ENCODE results near the gene MRPL51. TPM values are rescaled to one million over a fixed set of nuclear protein-coding genes. Genes with fewer than 3 reads are reported as not detected.

The MRPL51 gene
- total RNA-seq, 1 donor from 2014 or later: 114 TPM

DNA sequence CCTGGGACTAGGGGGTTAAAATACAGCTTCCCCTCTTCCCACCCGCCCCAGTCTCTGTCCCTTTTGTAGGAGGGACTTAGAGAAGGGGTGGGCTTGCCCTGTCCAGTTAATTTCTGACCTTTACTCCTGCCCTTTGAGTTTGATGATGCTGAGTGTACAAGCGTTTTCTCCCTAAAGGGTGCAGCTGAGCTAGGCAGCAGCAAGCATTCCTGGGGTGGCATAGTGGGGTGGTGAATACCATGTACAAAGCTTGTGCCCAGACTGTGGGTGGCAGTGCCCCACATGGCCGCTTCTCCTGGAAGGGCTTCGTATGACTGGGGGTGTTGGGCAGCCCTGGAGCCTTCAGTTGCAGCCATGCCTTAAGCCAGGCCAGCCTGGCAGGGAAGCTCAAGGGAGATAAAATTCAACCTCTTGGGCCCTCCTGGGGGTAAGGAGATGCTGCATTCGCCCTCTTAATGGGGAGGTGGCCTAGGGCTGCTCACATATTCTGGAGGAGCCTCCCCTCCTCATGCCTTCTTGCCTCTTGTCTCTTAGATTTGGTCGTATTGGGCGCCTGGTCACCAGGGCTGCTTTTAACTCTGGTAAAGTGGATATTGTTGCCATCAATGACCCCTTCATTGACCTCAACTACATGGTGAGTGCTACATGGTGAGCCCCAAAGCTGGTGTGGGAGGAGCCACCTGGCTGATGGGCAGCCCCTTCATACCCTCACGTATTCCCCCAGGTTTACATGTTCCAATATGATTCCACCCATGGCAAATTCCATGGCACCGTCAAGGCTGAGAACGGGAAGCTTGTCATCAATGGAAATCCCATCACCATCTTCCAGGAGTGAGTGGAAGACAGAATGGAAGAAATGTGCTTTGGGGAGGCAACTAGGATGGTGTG lies 43.1 kb upstream of the MRPL51 start:
- H3K4me1 ChIP-seq: peaks cover 51% of the 10 kb centered on the region

DNA sequence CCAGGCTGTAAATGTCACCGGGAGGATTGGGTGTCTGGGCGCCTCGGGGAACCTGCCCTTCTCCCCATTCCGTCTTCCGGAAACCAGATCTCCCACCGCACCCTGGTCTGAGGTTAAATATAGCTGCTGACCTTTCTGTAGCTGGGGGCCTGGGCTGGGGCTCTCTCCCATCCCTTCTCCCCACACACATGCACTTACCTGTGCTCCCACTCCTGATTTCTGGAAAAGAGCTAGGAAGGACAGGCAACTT lies 42.6 kb upstream of the MRPL51 start:
- intact Hi-C loops (cut with DNase I): no loop called here
- DNase-seq (no peak), ATAC-seq (no peak)
- peak overlapping the region; percentile 94 for H3K27ac ChIP-seq
- peaks cover 52% of the 10 kb centered on the region for H3K36me3 ChIP-seq
- H3K9me3 ChIP-seq: no peaks in the 10 kb centered on the region
- TF ChIP-seq, protein P1, sequence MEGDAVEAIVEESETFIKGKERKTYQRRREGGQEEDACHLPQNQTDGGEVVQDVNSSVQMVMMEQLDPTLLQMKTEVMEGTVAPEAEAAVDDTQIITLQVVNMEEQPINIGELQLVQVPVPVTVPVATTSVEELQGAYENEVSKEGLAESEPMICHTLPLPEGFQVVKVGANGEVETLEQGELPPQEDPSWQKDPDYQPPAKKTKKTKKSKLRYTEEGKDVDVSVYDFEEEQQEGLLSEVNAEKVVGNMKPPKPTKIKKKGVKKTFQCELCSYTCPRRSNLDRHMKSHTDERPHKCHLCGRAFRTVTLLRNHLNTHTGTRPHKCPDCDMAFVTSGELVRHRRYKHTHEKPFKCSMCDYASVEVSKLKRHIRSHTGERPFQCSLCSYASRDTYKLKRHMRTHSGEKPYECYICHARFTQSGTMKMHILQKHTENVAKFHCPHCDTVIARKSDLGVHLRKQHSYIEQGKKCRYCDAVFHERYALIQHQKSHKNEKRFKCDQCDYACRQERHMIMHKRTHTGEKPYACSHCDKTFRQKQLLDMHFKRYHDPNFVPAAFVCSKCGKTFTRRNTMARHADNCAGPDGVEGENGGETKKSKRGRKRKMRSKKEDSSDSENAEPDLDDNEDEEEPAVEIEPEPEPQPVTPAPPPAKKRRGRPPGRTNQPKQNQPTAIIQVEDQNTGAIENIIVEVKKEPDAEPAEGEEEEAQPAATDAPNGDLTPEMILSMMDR (IDR thresholded peaks at IDR 0.05): no peak
- peak overlapping the region; percentile 91 for H3K4me3 ChIP-seq
- H3K27me3 ChIP-seq: no peaks in the 10 kb centered on the region
- H3K4me1 ChIP-seq: peaks cover 45% of the 10 kb centered on the region

More for the DNA sequence above, 43.1 kb upstream of the MRPL51 start:
- Histone ChIP-seq H3K36me3 (peaks cover 48% of the 10 kb centered on the region), H3K4me3 (peak overlapping the region; percentile 91), H3K27me3 (no peaks in the 10 kb centered on the region), H3K27ac (peak overlapping the region; percentile 94), H3K9me3 (no peaks in the 10 kb centered on the region)
- TF ChIP-seq, protein P1 (IDR thresholded peaks at IDR 0.05): no peak
- intact Hi-C loops (cut with DNase I): no loop called here
- ATAC-seq (no peak), DNase-seq (no peak)

DNA sequence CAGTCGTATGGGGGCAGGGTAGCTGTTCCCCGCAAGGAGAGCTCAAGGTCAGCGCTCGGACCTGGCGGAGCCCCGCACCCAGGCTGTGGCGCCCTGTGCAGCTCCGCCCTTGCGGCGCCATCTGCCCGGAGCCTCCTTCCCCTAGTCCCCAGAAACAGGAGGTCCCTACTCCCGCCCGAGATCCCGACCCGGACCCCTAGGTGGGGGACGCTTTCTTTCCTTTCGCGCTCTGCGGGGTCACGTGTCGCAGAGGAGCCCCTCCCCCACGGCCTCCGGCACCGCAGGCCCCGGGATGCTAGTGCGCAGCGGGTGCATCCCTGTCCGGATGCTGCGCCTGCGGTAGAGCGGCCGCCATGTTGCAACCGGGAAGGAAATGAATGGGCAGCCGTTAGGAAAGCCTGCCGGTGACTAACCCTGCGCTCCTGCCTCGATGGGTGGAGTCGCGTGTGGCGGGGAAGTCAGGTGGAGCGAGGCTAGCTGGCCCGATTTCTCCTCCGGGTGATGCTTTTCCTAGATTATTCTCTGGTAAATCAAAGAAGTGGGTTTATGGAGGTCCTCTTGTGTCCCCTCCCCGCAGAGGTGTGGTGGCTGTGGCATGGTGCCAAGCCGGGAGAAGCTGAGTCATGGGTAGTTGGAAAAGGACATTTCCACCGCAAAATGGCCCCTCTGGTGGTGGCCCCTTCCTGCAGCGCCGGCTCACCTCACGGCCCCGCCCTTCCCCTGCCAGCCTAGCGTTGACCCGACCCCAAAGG lies 42.1 kb upstream of the MRPL51 start:
- peak; percentile 58 for ATAC-seq
- intact Hi-C loops (cut with DNase I): no loop called here
- Histone ChIP-seq H3K27ac (peak overlapping the region; percentile 94), H3K9me3 (no peaks in the 10 kb centered on the region), H3K36me3 (peaks cover 57% of the 10 kb centered on the region), H3K4me1 (peaks cover 40% of the 10 kb centered on the region), H3K27me3 (no peaks in the 10 kb centered on the region), H3K4me3 (peak overlapping the region; percentile 91)
- DNase-seq: peak; percentile 91
- TF ChIP-seq, protein P1 (IDR thresholded peaks at IDR 0.05): no peak

DNA sequence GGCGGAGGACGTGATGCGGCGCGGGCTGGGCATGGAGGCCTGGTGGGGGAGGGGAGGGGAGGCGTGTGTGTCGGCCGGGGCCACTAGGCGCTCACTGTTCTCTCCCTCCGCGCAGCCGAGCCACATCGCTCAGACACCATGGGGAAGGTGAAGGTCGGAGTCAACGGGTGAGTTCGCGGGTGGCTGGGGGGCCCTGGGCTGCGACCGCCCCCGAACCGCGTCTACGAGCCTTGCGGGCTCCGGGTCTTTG lies 41.6 kb upstream of the MRPL51 start:
- Histone ChIP-seq H3K9me3 (no peaks in the 10 kb centered on the region), H3K27ac (peak overlapping the region; percentile 94), H3K27me3 (no peaks in the 10 kb centered on the region), H3K4me3 (peak overlapping the region; percentile 91), H3K4me1 (peaks cover 35% of the 10 kb centered on the region), H3K36me3 (peaks cover 60% of the 10 kb centered on the region)
- TF ChIP-seq, protein P1 (IDR thresholded peaks at IDR 0.05): no peak
- DNase-seq (peak; percentile 90), ATAC-seq (peak; percentile 72)
- intact Hi-C loops (cut with DNase I): no loop called here

DNA sequence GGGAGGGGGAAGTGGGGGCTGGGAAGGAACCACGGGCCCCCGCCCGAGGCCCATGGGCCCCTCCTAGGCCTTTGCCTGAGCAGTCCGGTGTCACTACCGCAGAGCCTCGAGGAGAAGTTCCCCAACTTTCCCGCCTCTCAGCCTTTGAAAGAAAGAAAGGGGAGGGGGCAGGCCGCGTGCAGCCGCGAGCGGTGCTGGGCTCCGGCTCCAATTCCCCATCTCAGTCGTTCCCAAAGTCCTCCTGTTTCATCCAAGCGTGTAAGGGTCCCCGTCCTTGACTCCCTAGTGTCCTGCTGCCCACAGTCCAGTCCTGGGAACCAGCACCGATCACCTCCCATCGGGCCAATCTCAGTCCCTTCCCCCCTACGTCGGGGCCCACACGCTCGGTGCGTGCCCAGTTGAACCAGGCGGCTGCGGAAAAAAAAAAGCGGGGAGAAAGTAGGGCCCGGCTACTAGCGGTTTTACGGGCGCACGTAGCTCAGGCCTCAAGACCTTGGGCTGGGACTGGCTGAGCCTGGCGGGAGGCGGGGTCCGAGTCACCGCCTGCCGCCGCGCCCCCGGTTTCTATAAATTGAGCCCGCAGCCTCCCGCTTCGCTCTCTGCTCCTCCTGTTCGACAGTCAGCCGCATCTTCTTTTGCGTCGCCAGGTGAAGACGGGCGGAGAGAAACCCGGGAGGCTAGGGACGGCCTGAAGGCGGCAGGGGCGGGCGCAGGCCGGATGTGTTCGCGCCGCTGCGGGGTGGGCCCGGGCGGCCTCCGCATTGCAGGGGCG lies 41.0 kb upstream of the MRPL51 start, which contains the start of gene GAPDH:
Gene GAPDH (plus strand): TSS at position 595 of the 772 bp plus-strand sequence. CDS start 316 bp downstream, outside the sequence.
- DNase-seq (peak; percentile 95), ATAC-seq (peak; percentile 85)
- TF ChIP-seq, protein P1 (IDR thresholded peaks at IDR 0.05): no peak
- Histone ChIP-seq H3K36me3 (peaks cover 60% of the 10 kb centered on the region), H3K27ac (peak within 1 kb of the TSS; percentile 94), H3K9me3 (no peaks in the 10 kb centered on the region), H3K4me1 (peaks cover 34% of the 10 kb centered on the region), H3K4me3 (peak within 1 kb of the TSS; percentile 91), H3K27me3 (no peaks in the 10 kb centered on the region)
- intact Hi-C loops (cut with DNase I): no loop called here
